Raji (cell line): ENCODE results near the gene HDAC5.

Experiments
- POLR2A ChIP-seq: IDR thresholded peaks from 2 replicates; pipeline ENCODE4 v1.6.1; 2011; ENCODE audit warnings: low read depth, low read length, control low read depth; ENCODE audit not compliant: insufficient read depth

HDAC5 gene

GRCh38 chr17:44123356-44124117 is at the start of gene HDAC5:
Gene HDAC5 (minus strand): TSS chr17:44123641. CDS start chr17:44117515, 6,126 bp downstream.
- TF ChIP-seq POLR2A = peak; percentile 71

GRCh38 chr17:44171931-44172455 is 48.6 kb upstream of the HDAC5 start:
- no peak for TF ChIP-seq POLR2A

- TF ChIP-seq POLR2A = no peak
Measured at GRCh38 chr17:44170499-44171201, 47.2 kb upstream of the HDAC5 start, which contains the start of gene ASB16. Gene ASB16 (plus strand): TSS chr17:44170704. CDS start chr17:44170790, 86 bp downstream.

GRCh38 chr17:44170135-44170498 is 46.7 kb upstream of the HDAC5 start:
- TF ChIP-seq POLR2A = no peak

DNA sequence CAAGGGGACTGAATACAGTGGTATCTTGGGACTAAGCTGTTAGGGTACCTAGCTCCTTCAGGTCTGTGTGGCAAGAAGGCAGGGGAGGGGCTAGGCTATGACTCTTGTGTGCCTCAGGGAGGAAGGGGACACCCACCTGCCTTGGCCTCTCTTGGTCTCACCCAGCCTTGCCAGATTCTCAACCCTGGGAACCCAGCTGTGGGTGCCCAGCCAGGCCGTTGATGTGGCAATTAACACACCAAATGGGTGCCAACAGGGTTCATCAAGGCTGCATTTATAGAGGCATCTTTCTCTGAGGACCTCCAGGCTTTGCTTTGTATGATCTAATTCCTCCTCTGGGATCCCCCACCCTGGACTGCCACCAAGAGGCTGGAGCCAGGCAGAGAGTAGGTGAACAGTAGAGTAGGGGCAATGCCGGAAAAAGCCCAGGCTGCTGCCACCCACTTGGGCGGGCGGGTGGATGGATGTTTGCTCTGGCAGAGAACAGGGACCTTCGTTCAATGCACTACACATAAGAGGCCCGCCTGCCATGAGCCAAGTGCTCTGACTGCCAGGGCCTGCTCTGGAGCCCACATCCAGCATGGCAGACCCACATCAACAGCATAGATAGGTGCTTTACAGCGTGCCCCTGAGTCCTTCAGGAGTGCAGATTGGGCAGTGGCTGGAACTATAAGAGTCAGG is 43.9 kb upstream of the HDAC5 start:
- TF ChIP-seq POLR2A = no peak

- TF ChIP-seq POLR2A = no peak
Measured at GRCh38 chr17:44164476-44164875, 41.0 kb upstream of the HDAC5 start.

GRCh38 chr17:44159519-44160210 is 36.2 kb upstream of the HDAC5 start:
- no peak for TF ChIP-seq POLR2A

GRCh38 chr17:44155488-44155887 is 32.0 kb upstream of the HDAC5 start:
- no peak for TF ChIP-seq POLR2A

- no peak for TF ChIP-seq POLR2A
Measured at GRCh38 chr17:44152875-44153274, 29.4 kb upstream of the HDAC5 start.

- TF ChIP-seq POLR2A = no peak
Measured at GRCh38 chr17:44149750-44150329, 26.4 kb upstream of the HDAC5 start.

GRCh38 chr17:44147812-44148211 is 24.4 kb upstream of the HDAC5 start:
- TF ChIP-seq POLR2A = no peak

- TF ChIP-seq POLR2A = no peak
Measured at GRCh38 chr17:44146375-44147346, 23.2 kb upstream of the HDAC5 start.

DNA sequence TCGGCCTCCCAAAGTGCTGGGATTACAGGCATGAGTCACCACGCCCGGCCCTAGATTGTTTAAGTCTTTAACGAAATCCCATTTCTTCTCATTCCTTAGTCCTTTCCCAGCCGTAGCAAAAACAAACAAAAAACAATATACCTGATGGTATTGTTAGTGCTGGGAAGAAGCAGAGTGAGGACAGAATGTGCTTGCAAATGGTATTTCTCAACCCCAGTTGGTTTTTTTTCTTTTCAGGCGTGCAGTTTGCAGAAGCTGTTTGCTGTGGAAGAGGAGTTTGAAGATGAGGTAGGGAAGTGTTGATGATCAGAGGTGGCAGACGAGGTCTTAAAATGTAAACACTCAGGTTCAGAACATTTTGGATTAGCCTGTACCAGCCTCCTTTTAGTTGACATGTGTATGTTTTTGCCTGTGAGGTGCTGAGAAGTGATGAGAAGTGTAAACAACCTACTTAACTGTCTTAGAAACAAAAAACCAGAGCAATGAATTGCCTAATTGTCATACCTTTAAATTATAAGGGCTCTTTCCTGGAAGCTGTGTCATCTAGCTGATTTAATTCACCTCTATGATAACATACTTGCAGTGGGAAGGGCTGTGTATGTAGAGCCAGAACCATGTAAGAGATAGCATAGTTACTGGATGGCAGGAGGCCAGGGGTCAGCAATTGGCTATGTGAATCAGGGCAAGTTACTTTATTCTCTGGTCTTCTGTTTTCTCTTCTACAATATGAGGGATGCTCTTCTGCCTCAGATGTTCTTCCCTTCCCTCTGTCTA is 21.7 kb upstream of the HDAC5 start:
- no peak for TF ChIP-seq POLR2A
